Fibroblast of skin of scalp (primary cell): ENCODE measurements around the gene SYNC.
"Not testable (repeated sequence)": the region's sequence is repeated elsewhere in the genome, so short reads cannot be mapped to it uniquely, and the experiment has no call there.

Experiments
- DNase-seq: peaks from one replicate; pipeline ENCODE4 v3.0.0-alpha.2; 2013

Gene SYNC

DNA sequence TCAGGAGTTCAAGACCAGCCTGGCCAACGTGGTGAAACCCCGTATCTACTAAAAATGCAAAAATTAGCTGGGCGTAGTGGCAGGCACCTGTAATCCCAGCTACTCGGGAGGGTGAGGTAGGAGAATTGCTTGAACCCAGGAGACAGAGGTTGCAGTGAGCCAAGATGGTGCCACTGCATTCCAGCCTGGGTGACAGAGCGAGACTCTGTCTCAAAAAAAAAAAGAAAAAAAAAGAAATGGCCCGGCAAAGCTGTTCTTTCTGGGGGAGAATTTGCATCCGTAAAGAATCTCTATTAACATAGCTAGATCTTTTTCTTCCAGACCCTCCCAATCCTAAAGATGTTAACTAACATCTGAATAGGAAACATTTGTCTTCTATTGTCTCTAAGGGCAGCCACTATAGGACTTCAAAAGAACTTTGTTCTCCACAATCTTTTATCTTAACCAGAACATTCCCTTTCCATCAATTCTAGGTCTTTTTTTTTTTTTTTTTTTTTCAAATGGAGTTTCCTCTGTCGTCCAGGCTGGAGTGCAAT lies 60.2 kb downstream of the SYNC start:
- DNase-seq = not testable (repeated sequence)

DNA sequence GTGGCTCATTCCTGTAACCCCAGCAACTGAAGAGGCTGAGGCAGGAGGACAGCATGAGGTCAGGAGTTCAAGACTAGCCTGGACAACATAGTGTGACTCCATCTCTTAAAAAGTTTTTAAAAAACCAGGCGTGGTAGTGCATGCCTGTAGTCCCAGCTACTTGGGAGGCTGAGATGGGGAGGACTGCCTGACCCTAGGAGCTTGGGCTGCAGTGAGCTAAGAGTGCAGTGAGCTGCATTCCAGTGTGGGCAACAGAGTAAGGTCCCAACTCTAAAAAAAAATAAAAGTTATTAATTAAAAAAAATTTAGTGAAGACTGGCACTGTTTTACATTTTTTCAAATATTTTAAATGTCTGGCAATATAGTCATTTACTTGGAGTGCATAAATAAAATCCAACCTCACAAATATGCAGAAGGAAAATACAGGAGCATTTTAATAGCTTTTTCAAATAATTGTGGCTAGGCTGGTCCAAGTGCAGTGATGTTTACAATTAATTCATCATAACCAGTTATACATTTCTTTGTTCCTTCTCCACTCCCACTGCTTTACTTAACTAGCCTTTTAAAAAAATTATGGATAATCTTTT lies 63.0 kb downstream of the SYNC start:
- DNase-seq = peak; percentile 90

DNA sequence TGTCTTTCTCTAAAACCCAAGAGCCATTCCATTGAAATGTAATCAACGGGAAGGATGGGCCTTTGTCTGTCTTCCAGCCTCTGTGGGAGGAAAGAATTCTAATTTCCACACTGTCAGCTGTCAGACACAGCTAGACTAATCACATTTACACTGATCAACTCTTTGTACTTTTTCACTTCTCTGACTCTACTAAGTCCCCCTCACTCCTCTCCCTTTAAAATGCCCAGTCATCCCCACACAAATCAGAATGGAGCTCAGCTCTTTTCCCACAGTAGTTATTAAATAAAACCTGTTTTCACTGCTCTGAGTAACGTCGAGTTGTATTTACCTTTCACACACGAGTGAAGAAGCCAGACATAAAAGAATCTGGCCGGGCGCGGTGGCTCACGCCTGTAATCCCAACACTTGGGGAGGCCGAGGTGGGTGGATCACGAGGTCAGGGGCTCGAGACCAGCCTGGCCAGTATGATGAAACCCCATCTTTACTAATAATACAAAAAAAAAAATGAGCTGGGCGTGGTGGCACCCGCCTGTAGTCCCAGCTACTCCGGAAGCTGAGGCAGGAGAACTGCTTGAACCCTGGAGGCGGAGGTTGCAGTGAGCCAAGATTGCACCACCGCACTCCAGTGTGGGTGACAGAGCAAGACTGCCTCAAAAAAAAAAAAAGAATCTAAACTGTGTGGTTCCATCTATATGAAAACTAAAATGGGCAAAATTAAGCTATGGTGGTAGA lies 65.5 kb downstream of the SYNC start:
- DNase-seq = no peak

DNA sequence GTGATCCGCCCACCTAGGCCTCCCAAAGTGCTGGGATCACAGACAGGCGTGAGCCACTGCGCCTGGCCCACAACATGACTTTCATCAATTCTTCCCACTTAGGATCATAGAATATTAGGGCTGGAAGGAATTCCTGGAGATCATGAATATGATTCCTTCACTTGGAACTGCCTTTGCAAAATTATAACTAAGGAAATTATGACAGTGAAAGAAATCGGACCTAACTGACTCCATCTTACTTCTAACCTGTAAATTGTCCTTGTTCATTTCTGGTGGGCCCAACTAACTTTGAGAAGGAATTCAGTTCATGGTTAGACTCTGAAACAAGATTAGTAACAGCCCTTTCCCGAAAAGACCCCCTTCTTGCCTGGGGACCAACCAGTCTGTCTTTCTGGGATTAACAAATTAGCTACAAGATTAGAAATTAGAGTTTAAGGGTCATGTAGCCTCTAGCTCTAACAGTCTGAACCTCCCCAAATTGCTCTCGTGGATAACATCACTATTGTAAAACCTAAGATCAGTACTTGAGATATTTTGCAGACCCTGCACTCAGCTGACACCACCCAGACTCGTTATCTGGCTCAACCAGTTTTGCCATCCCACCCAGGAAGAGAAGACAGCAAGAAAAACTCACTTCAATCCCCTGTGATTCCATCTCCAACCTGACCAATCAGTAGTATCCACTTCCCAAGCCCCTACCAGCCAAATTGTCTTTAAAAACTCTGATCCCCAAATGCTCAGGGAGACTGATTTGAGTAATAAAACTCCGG lies 66.9 kb downstream of the SYNC start:
- DNase-seq = no peak

DNA sequence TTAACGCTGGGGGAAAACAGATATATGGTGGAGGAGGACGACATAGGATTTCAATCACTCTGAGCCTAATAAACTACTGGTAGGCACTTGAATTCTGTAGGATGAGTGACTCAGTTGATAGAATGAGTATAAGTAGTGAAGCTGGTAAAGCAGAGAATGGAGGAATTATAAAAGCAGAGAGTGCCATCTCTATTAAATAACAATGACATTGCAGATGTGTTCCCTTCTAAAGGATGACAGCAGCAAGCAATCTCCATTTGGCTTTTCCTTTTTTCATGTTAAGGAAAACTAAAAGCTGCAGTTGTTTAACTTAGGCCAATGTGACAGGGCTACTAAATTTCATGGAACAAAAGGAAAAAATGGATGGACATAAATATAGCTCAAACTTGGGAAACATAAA lies 69.7 kb downstream of the SYNC start:
- no peak for DNase-seq

DNA sequence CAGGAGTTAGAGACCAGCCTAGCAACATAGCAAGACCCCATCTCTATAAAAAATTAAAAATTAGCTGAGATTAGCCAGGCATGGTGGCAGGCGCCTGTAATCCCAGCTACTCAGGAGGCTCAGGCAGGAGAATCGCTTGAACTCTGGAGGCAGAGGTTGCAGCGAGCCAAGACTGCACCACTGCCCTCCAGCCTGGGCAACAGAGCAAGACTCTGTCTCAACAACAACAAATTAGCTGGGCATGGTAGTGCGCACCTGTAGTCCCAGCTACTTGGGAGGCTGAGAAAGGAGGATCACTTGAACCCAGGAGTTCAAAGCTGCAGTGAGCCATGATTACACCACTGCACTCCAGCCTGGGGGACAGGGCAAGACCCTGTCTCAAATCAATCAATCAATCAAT lies 72.4 kb downstream of the SYNC start:
- DNase-seq = not testable (repeated sequence)
